ENCODE data around the gene MYLK. TPM values are rescaled to one million over a fixed set of nuclear protein-coding genes. Genes with fewer than 3 reads are reported as not detected.
"Not testable (repeated sequence)": the region's sequence is repeated elsewhere in the genome, so short reads cannot be mapped to it uniquely, and the experiment has no call there.

MYLK gene
- total and polyA plus RNA-seq, 9 donors: 50.2 to 645 (median 205) TPM

DNA sequence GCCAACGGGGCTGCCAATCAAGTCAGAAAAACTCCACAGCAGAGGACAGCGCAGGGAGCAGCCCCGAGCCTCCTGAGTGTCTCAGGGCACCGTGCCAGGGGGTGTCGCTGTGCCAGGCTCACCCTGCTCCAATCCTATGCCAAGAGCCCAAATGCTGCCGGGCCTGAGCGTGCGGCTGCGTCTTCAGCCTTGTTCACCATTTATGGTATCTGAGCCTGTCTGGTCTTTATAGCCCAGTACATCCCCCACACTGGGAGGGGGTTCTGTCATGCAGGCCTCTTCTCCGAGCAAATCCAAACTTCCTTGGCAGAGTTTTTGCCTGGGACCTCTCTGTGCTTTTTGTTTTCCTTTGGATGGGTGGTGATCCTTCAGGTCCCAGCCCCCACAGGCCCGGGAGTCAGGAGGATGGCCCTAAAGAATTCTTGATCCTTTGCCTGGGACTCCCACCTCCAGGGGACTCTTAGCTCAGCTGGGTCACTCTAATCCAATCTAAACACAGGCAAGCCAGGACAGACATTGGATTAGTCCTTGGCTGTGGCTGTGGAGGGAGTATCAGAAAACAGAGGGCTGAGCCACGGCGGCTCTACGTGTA lies 164.2 kb downstream of the MYLK start:
- intact Hi-C loops (cut with DNase I): loop anchor here in 3 of 4 donors (1.0 to 5.0 kb wide), 3 partner anchors 67 to 68 kb away; no protein-coding TSS in a partner anchor
- H3K36me3 ChIP-seq: no peaks in the 10 kb centered on the region
- peak overlapping the region; percentile 45 to 46 for H3K27ac ChIP-seq
- no peak for TF ChIP-seq EP300 (IDR thresholded peaks at IDR 0.05)
- TF ChIP-seq, protein P1, sequence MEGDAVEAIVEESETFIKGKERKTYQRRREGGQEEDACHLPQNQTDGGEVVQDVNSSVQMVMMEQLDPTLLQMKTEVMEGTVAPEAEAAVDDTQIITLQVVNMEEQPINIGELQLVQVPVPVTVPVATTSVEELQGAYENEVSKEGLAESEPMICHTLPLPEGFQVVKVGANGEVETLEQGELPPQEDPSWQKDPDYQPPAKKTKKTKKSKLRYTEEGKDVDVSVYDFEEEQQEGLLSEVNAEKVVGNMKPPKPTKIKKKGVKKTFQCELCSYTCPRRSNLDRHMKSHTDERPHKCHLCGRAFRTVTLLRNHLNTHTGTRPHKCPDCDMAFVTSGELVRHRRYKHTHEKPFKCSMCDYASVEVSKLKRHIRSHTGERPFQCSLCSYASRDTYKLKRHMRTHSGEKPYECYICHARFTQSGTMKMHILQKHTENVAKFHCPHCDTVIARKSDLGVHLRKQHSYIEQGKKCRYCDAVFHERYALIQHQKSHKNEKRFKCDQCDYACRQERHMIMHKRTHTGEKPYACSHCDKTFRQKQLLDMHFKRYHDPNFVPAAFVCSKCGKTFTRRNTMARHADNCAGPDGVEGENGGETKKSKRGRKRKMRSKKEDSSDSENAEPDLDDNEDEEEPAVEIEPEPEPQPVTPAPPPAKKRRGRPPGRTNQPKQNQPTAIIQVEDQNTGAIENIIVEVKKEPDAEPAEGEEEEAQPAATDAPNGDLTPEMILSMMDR (IDR thresholded peaks at IDR 0.05): no peak
- no peak for TF ChIP-seq POLR2A (IDR thresholded peaks at IDR 0.05)
- 11 to 20% (median 15%) methylated on average over 13 to 14 of the region's 14 CpGs for WGBS, 3 donors
- H3K27me3 ChIP-seq: no peaks in the 10 kb centered on the region
- no peak overlapping the region for H3K4me3 ChIP-seq
- peak; percentile 45 to 71 (median 58) for DNase-seq
- H3K4me1 ChIP-seq (ENCODE audit: insufficient read depth): no peaks in the 10 kb centered on the region
- no peaks in the 10 kb centered on the region for H3K9me3 ChIP-seq

DNA sequence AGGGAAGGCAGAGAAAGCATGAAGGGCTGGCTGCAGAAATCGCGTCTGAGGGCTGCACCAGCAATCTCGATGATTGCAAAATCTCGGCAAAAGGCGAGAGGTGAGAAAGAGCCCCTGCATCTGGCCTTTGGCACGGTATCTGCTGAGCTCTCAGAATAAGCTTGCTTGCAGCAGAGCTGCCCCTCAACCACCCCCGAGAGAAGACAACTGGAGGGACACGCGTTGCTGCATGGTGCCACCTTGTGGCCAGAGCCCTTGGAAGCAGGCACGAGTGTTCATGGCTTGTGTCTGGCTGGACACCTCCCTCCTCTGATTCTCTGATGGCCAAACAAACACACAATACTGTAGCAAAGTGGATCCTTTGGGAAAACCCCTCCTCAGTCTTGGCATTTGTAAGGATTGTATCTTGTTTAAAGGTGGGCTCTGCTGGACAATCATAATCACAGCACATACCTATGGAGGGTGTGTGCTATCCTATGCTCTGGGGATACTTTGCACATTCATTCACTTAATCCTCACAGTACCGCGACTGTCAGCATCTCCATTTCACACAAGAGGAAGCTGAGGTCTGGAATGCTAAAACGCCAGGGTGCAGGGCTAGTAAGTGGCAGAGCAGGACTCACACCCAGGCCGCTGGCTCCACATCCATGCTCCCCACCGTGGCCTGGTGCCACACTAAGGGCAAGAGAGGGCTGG lies 164.9 kb downstream of the MYLK start:
- intact Hi-C loops (cut with DNase I): loop anchor here in 2 of 4 donors (1.0 to 5.0 kb wide), 2 partner anchors 67 kb away; no protein-coding TSS in a partner anchor
- peak overlapping the region; percentile 19 to 46 for H3K27ac ChIP-seq
- TF ChIP-seq, protein P1 (IDR thresholded peaks at IDR 0.05): peak; percentile 46 to 78 (median 60)
- not testable (repeated sequence) for H3K4me1 ChIP-seq (ENCODE audit: insufficient read depth); H3K9me3 ChIP-seq; H3K4me3 ChIP-seq; H3K27me3 ChIP-seq; H3K36me3 ChIP-seq
- WGBS, 3 donors: 12 to 15% (median 13%) methylated on average over 15 of the region's 15 CpGs
- peak; percentile 87 to 91 (median 89) for DNase-seq

DNA sequence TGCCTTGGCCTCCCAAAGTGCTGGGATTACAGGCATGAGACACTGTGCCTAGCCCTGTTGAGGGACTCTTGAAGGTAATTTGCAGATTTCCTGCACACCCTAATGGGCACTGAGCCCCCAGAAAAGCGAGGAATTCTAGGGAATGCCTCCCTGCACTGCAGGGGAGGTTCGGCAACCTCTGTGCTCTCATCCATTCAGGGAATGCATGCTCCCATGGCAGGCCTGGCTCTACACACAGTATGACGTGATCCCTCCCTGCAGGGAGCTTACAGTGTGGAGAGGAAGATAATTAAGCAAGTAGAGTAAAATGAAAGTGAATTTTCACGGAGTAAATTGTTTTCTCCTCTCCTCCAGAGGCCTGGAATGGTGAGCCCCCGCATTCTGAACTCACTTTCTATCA lies 166.0 kb downstream of the MYLK start:
- TF ChIP-seq, protein P1 (IDR thresholded peaks at IDR 0.05): no peak
- TF ChIP-seq POLR2A (IDR thresholded peaks at IDR 0.05): no peak
- TF ChIP-seq EP300 (IDR thresholded peaks at IDR 0.05): no peak
- H3K4me1 ChIP-seq (ENCODE audit: insufficient read depth): no peaks in the 10 kb centered on the region
- H3K27me3 ChIP-seq: no peaks in the 10 kb centered on the region
- no peaks in the 10 kb centered on the region for H3K9me3 ChIP-seq
- intact Hi-C loops (cut with DNase I): loop anchor here in 1 of 4 donors (5.0 kb wide), 1 partner anchor 66 kb away; no protein-coding TSS in a partner anchor
- 61 to 70% (median 65%) methylated on average over 5 of the region's 5 CpGs for WGBS, 3 donors
- H3K36me3 ChIP-seq: no peaks in the 10 kb centered on the region
- no peak overlapping the region for H3K4me3 ChIP-seq
- no peak for DNase-seq
- no peak overlapping the region for H3K27ac ChIP-seq

DNA sequence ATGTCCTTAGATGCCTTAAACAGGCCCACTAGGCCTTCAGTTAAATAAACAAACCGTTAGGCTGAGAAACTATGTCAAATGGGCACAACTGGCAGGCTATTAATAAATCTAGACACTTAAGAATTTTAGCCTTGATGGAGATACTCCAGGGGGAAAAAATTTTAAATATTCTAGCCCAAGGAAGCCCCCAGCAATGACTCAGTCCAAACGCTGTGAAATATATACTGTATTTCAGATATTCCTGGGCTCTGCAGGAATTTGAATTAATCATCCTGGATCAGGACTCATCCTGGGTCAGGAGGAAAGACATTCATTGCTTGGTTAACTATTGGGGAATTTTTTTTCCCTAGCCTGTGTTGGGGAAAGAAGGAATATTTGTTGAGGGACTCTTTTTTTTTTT lies 166.7 kb downstream of the MYLK start:
- not testable (repeated sequence) for H3K4me1 ChIP-seq (ENCODE audit: insufficient read depth); H3K36me3 ChIP-seq; H3K27ac ChIP-seq; H3K9me3 ChIP-seq; H3K4me3 ChIP-seq; DNase-seq; H3K27me3 ChIP-seq
- WGBS, 3 donors: 33 to 46% (median 44%) methylated on average over 2 of the region's 2 CpGs
- intact Hi-C loops (cut with DNase I): loop anchor here in 1 of 4 donors (5.0 kb wide), 1 partner anchor 65 kb away; no protein-coding TSS in a partner anchor

DNA sequence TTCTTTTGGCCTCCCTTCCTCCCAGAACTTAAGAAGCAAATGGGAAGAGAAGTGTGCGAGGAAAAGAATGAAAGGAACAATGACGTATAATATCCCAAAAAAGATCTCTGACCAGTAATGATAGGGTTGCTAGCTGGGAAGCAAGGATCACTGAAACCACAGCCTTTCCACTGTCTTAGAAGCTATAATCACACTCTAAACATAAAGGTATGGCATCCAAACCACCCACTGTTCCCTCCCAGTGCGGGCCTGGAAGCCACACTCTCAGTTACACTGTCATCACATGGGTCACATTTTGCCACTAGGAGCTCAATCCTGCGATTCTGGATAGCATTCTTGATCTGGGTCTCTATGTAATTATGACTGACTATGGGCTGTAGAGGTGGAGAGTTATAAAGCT lies 167.7 kb downstream of the MYLK start:
- WGBS, 3 donors: 84 to 95% (median 88%) methylated on average over 4 of the region's 4 CpGs
- Histone ChIP-seq H3K4me1 (ENCODE audit: insufficient read depth) (peaks cover 12% of the 10 kb centered on the region), H3K27me3 (no peaks in the 10 kb centered on the region), H3K9me3 (no peaks in the 10 kb centered on the region), H3K27ac (no peak overlapping the region), H3K36me3 (no peaks in the 10 kb centered on the region), H3K4me3 (no peak overlapping the region)
- no peak for DNase-seq
- intact Hi-C loops (cut with DNase I): loop anchor here in 1 of 4 donors (5.0 kb wide), 1 partner anchor 64 kb away; no protein-coding TSS in a partner anchor
- TF ChIP-seq POLR2A (IDR thresholded peaks at IDR 0.05) (no peak), EP300 (IDR thresholded peaks at IDR 0.05) (no peak)
- TF ChIP-seq, protein P1 (IDR thresholded peaks at IDR 0.05): no peak
